Measurements from ENCODE around the gene ETV6.

Gene ETV6

DNA sequence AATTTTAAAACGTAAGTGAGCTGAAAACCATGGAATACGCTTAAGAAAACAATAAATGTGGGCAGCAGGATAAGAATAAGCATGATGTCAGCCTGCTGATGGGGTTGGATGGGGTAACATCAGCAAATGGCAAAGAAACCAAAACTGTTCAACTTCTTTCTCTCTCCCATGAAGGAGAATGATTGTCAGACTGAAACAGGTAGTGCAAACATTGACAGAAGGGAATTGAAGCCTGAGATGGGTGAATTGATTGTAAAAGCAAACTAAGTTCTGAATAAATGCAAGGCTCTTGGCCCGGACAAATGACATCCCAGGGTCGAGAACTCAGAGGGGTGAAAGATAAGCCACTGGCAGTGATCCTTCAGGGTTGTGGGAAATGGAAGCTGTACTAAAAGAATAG is 182.6 kb downstream of the ETV6 start:
- no peak for TF ChIP-seq POLR2A (IDR thresholded peaks at IDR 0.05; ENCODE audit: low read depth, low read length)
- TF ChIP-seq POLR2AphosphoS5 (IDR thresholded peaks at IDR 0.05; ENCODE audit: low read depth, low read length) = no peak
- TF ChIP-seq TAF1 (IDR thresholded peaks at IDR 0.05; ENCODE audit: borderline replicate concordance, low read depth, low read length) = no peak
- FAIRE-seq (peak; percentile 81), DNase-seq (ENCODE audit: insufficient read length) (no peak)

DNA sequence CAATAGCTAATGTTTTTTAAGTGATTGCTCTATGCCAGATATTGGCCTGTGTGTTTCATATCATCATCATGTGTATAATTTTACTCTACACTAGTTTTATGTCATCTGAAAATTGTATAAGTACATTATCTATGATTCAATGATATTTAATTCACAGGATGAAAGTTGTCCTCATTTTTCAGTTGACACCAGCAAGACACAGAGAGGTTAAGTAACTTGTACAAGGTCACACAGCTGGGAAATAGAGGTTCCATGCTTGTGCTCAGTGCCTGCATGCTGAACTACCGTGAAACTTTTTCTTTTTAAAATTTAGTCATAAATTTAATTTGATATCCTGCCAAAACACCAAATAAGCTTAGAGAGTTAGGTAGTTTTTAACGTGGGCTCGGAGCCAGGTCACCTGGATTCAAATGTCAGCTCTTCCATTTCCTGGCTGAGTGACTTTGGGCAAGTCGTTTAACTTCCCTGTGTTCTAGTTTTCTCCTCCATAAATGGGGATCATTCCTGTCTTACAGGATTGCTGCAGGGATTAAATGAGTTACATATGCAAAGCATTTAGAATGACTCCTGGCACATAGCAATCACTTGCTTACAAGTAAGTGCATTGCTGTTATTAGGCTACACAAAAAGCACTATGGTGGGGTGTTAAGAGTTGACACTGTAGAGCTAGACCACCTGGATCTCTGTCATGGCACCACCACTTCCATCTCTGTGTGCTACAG is 183.9 kb downstream of the ETV6 start:
- FAIRE-seq = peak; percentile 53
- no peak for TF ChIP-seq POLR2AphosphoS5 (IDR thresholded peaks at IDR 0.05; ENCODE audit: low read depth, low read length)
- TF ChIP-seq TAF1 (IDR thresholded peaks at IDR 0.05; ENCODE audit: borderline replicate concordance, low read depth, low read length) = no peak
- no peak for TF ChIP-seq POLR2A (IDR thresholded peaks at IDR 0.05; ENCODE audit: low read depth, low read length)
- DNase-seq (ENCODE audit: insufficient read length) = no peak

DNA sequence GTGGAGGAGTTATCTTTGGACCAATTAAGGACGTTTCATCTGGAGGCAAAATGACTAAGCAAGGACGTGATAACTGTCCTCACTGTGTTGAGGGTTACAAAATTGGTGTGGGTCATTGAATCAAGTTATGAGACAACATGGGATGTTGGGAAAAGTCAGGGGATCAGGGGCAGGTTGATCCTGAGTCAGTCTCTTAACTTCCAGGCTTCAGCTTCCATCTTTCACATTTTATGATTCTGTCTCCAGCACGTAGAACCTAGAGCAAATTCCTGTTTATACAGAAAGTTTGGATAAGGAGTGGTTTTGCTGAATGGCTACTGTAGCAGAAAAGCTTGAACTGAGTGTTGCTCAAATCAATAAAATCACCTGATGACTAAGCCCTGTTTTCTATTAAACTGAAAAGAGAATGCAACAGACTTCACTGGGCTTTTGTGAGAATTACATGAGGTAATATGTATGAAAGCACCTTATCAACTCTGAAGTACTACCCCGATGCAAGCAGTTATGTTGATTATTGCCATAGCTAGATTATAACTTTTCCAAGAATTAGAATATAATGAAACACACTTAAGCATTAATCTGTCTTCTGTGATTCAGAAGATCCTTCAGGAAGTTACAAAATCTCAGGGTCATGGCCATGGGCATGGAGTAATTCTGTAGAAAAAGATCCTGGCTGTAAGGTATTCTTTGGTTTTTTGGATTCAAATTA is 184.8 kb downstream of the ETV6 start:
- TF ChIP-seq TAF1 (IDR thresholded peaks at IDR 0.05; ENCODE audit: borderline replicate concordance, low read depth, low read length) (no peak), POLR2AphosphoS5 (IDR thresholded peaks at IDR 0.05; ENCODE audit: low read depth, low read length) (no peak), POLR2A (IDR thresholded peaks at IDR 0.05; ENCODE audit: low read depth, low read length) (no peak)
- FAIRE-seq = peak; percentile 33
- no peak for DNase-seq (ENCODE audit: insufficient read length)

GRCh38 chr12:11834931-11835330 is 185.5 kb downstream of the ETV6 start:
- no peak for FAIRE-seq
- no peak for DNase-seq (ENCODE audit: insufficient read length)
- TF ChIP-seq POLR2AphosphoS5 (IDR thresholded peaks at IDR 0.05; ENCODE audit: low read depth, low read length) (0 out of 2 replicates have a peak, but pooled peaks have one; percentile 29), TAF1 (IDR thresholded peaks at IDR 0.05; ENCODE audit: borderline replicate concordance, low read depth, low read length) (no peak)

GRCh38 chr12:11836282-11837151 is 187.0 kb downstream of the ETV6 start:
- FAIRE-seq (peak; percentile 98), DNase-seq (ENCODE audit: insufficient read length) (peak; percentile 58)
- TF ChIP-seq POLR2AphosphoS5 (IDR thresholded peaks at IDR 0.05; ENCODE audit: low read depth, low read length) (peak; percentile 80), TAF1 (IDR thresholded peaks at IDR 0.05; ENCODE audit: borderline replicate concordance, low read depth, low read length) (no peak; the same call in 1 of the 2 replicates), POLR2A (IDR thresholded peaks at IDR 0.05; ENCODE audit: low read depth, low read length) (peak; percentile 82)

DNA sequence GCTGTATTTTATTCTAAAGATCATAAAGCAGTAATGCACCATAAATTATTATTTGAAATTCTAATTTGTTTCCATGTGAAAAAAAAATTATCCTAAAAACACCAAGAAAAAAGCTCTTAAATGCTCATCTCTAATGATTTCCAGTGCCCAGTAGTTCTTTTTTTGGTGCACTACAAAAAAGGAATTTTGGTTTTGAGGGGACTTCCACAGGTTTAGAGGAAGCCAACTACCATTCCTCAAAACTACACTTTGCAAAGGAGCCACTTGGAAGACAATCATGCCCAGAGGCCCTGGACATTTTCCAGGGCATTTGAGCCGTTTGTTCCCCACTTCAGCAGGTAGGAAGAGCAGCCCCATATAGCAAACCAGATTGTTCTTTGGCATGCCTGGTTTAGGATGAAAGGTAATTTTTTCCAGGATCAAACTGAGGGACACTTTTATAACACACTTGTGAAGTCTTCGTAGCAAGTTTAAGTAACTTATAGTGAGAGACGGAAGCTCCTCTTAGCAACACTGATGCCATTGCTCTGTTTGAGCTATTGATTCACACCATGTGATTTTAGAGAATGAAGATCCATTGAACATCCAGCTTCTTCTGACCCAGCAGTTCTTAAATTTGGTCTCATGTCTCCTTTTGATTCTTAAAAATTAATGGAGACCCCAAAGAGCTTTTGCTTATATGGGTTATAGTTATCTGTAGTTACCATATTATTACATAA is 187.9 kb downstream of the ETV6 start:
- DNase-seq (ENCODE audit: insufficient read length) = no peak
- peak; percentile 9 for FAIRE-seq
- no peak for TF ChIP-seq POLR2A (IDR thresholded peaks at IDR 0.05; ENCODE audit: low read depth, low read length)
- no peak; the same call in 1 of the 2 replicates for TF ChIP-seq POLR2AphosphoS5 (IDR thresholded peaks at IDR 0.05; ENCODE audit: low read depth, low read length)
- no peak for TF ChIP-seq TAF1 (IDR thresholded peaks at IDR 0.05; ENCODE audit: borderline replicate concordance, low read depth, low read length)

DNA sequence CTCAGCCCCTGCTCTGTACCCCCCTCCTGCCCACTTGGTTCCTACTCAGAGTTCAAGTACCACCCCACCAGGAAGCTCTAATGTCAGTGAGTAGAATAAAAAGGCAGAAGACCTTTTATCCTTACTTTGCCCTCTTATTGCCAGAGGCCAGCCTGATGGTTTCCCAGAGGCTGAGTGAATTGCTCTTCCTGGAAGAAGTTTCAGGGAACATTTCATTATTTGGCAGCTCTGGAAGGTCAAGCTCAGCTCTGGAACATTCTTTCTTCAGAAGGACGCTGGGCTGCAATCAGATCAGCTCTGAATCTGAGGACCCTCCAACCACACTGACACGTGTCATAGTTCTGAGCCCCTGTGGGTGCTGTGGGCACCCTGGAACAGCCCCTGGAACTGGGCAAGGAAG is 188.9 kb downstream of the ETV6 start:
- FAIRE-seq (no peak), DNase-seq (ENCODE audit: insufficient read length) (no peak)
- TF ChIP-seq TAF1 (IDR thresholded peaks at IDR 0.05; ENCODE audit: borderline replicate concordance, low read depth, low read length) (no peak), POLR2A (IDR thresholded peaks at IDR 0.05; ENCODE audit: low read depth, low read length) (no peak), POLR2AphosphoS5 (IDR thresholded peaks at IDR 0.05; ENCODE audit: low read depth, low read length) (no peak)

GRCh38 chr12:11839091-11839641 is 189.7 kb downstream of the ETV6 start:
- TF ChIP-seq POLR2AphosphoS5 (IDR thresholded peaks at IDR 0.05; ENCODE audit: low read depth, low read length) (no peak), TAF1 (IDR thresholded peaks at IDR 0.05; ENCODE audit: borderline replicate concordance, low read depth, low read length) (no peak), POLR2A (IDR thresholded peaks at IDR 0.05; ENCODE audit: low read depth, low read length) (no peak)
- DNase-seq (ENCODE audit: insufficient read length) (no peak), FAIRE-seq (peak; percentile 56)

- DNase-seq (ENCODE audit: insufficient read length) (no peak), FAIRE-seq (no peak)
- TF ChIP-seq TAF1 (IDR thresholded peaks at IDR 0.05; ENCODE audit: borderline replicate concordance, low read depth, low read length) (no peak), POLR2AphosphoS5 (IDR thresholded peaks at IDR 0.05; ENCODE audit: low read depth, low read length) (no peak), POLR2A (IDR thresholded peaks at IDR 0.05; ENCODE audit: low read depth, low read length) (no peak)
Observed at GRCh38 chr12:11840366-11840765, 190.9 kb downstream of the ETV6 start.

DNA sequence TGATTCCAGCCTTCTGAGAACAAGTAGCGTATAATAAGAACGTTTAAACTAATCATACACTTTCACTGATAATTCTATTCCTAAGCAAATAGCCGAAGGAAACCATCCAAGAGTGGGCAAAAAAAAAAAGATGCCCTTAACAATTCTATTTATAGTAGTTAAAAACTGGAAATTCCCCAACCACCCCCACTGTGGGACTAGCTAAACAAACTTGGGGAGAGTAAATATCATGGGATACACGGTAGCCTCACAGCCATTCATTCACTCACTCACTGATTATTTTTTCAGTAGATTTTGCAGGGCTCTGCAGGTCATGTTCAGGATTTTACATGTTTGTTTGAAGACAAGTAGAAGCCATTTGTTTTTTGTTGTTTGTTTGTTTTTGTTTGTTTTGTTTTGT is 197.0 kb downstream of the ETV6 start:
- FAIRE-seq (no peak), DNase-seq (ENCODE audit: insufficient read length) (no peak)
- TF ChIP-seq POLR2A (IDR thresholded peaks at IDR 0.05; ENCODE audit: low read depth, low read length) = no peak
- no peak for TF ChIP-seq POLR2AphosphoS5 (IDR thresholded peaks at IDR 0.05; ENCODE audit: low read depth, low read length)
- no peak for TF ChIP-seq TAF1 (IDR thresholded peaks at IDR 0.05; ENCODE audit: borderline replicate concordance, low read depth, low read length)

Measured in GM12892 (cell line).